ENCODE data around the gene GLI1. TPM values are rescaled to one million over a fixed set of nuclear protein-coding genes. Genes with fewer than 3 reads are reported as not detected.
A peak's percentile ranks its signal among the peaks of the same experiment; 100 is the strongest.

GLI1 gene
- total and polyA plus RNA-seq, 7 experiments from 2014 or later: 0.39 to 1.4 (median 0.45) TPM; not detected in 2

GRCh38 chr12:57518176-57518919 is 58.8 kb downstream of the GLI1 start:
- H3K27me3 ChIP-seq (ENCODE audit: control insufficient read depth in 2 of 2, insufficient read depth in 2 of 2, low read length in 2 of 2): no peaks in the 10 kb centered on the region
- intact Hi-C loops (cut with micrococcal nuclease): no loop called here
- peaks cover 0 to 7% (median 0%) of the 10 kb centered on the region in 5 donors for H3K27me3 Mint-ChIP-seq
- H3K4me3 ChIP-seq (ENCODE audit: low read length): no peak overlapping the region
- peaks cover 31 to 63% (median 43%) of the 10 kb centered on the region in 7 donors for H3K4me1 Mint-ChIP-seq
- peaks cover 0 to 11% (median 0%) of the 10 kb centered on the region in 11 donors for H3K9me3 Mint-ChIP-seq
- ATAC-seq (no peak), DNase-seq (no peak)
- H3K36me3 ChIP-seq (ENCODE audit: control insufficient read depth in 2 of 3, insufficient read depth in 3 of 3, low read length in 3 of 3): peaks cover 10 to 43% (median 13%) of the 10 kb centered on the region in 3 experiments
- no peaks in the 10 kb centered on the region for H3K9me3 ChIP-seq (ENCODE audit: control insufficient read depth in 2 of 3, low read length in 3 of 3)
- H3K27ac Mint-ChIP-seq: peak overlapping the region; percentile 77 to 100 (median 99)
- H3K4me1 ChIP-seq (ENCODE audit: control insufficient read depth in 2 of 2, insufficient read depth in 2 of 2, low read length in 2 of 2): peaks cover 24 to 32% of the 10 kb centered on the region in 2 donors
- ChIA-PET CTCF (no interaction called here), POLR2A (interaction anchor here (0.7 to 3.3 kb wide), 6 partner anchors 11 to 223 kb away, joined by 3 to 16 read pairs (median 4); partner anchors contain the start of gene ARHGAP9)
- peaks cover 0 to 32% (median 22%) of the 10 kb centered on the region in 5 donors for H3K36me3 Mint-ChIP-seq
- H3K27ac ChIP-seq (ENCODE audit: low read depth, low read length): peak overlapping the region; percentile 95
- H3K4me3 Mint-ChIP-seq: peak overlapping the region; percentile 23 to 99 (median 98)

GRCh38 chr12:57518920-57519795 is 59.6 kb downstream of the GLI1 start:
- Histone ChIP-seq H3K9me3 (ENCODE audit: control insufficient read depth in 2 of 3, low read length in 3 of 3) (no peaks in the 10 kb centered on the region), H3K27ac (ENCODE audit: low read depth, low read length) (peak overlapping the region; percentile 95), H3K36me3 (ENCODE audit: control insufficient read depth in 2 of 3, insufficient read depth in 3 of 3, low read length in 3 of 3) (peaks cover 9 to 38% (median 13%) of the 10 kb centered on the region in 3 experiments), H3K4me3 (ENCODE audit: low read length) (peak overlapping the region; percentile 100), H3K27me3 (ENCODE audit: control insufficient read depth in 2 of 2, insufficient read depth in 2 of 2, low read length in 2 of 2) (no peaks in the 10 kb centered on the region), H3K4me1 (ENCODE audit: control insufficient read depth in 2 of 2, insufficient read depth in 2 of 2, low read length in 2 of 2) (peaks cover 32 to 40% of the 10 kb centered on the region in 2 donors)
- H3K36me3 Mint-ChIP-seq: peaks cover 0 to 28% (median 21%) of the 10 kb centered on the region in 5 donors
- intact Hi-C loops (cut with micrococcal nuclease): no loop called here
- peaks cover 0 to 13% (median 0%) of the 10 kb centered on the region in 11 donors for H3K9me3 Mint-ChIP-seq
- ATAC-seq: no peak
- H3K27me3 Mint-ChIP-seq: peaks cover 0 to 7% (median 0%) of the 10 kb centered on the region in 5 donors
- CTCF ChIA-PET: interaction anchor here (0.6 to 0.9 kb wide), 2 partner anchors 15 to 275 kb away, joined by 3 read pairs; no protein-coding TSS in a partner anchor
- peak in 4 of 9 donors; percentile 10 to 44 (median 19) for DNase-seq
- H3K4me3 Mint-ChIP-seq: peak overlapping the region; percentile 89 to 99 (median 98)
- peak overlapping the region; percentile 97 to 100 (median 99) for H3K27ac Mint-ChIP-seq
- POLR2A ChIA-PET: interaction anchor here (0.7 to 2.6 kb wide), 13 partner anchors 10 to 222 kb away, joined by 3 to 50 read pairs (median 4); partner anchors contain the start of genes ARHGAP9 and DCTN2
- peaks cover 39 to 72% (median 51%) of the 10 kb centered on the region in 7 donors for H3K4me1 Mint-ChIP-seq

DNA sequence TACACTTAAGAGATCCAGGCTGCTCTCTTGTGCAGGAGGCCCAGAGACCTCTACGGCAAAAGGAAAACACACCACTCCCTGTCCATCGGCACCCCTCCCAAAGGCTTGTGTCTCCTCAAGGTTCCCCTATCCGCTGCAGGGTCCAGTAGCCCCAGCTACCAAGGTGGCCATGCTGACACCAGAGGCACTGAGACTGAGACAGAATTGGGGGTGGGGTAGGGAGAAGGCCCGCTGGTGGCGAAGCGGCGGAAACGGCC is 60.1 kb downstream of the GLI1 start:
- Mint-ChIP-seq H3K4me3 (peak overlapping the region; percentile 89 to 99 (median 98)), H3K4me1 (peaks cover 44 to 77% (median 56%) of the 10 kb centered on the region in 7 donors), H3K27me3 (peaks cover 0 to 7% (median 0%) of the 10 kb centered on the region in 5 donors), H3K36me3 (peaks cover 0 to 31% (median 17%) of the 10 kb centered on the region in 5 donors), H3K9me3 (peaks cover 0 to 14% (median 0%) of the 10 kb centered on the region in 11 donors), H3K27ac (peak overlapping the region; percentile 97 to 100 (median 99))
- peak overlapping the region; percentile 95 for H3K27ac ChIP-seq (ENCODE audit: low read depth, low read length)
- ATAC-seq (no peak), DNase-seq (peak in 5 of 9 donors; percentile 6 to 34 (median 29))
- intact Hi-C loops (cut with micrococcal nuclease): loop anchor here (1.0 to 10.0 kb wide), 19 partner anchors 28 to 1587 kb away; partner anchors contain the start of genes CDK4 (in 2 of the 2), DCTN2 (in 2 of the 2), GLI1 (in 2 of the 2) and NAB2 (in 2 of the 2)
- ChIA-PET CTCF (interaction anchor here (0.9 kb wide), 1 partner anchor 16 kb away, joined by 3 read pairs; no protein-coding TSS in a partner anchor), POLR2A (interaction anchor here (0.8 to 2.6 kb wide), 13 partner anchors 8 to 221 kb away, joined by 3 to 50 read pairs (median 4); partner anchors contain the start of genes ARHGAP9 and DCTN2)
- peak overlapping the region; percentile 100 for H3K4me3 ChIP-seq (ENCODE audit: low read length)
- no peaks in the 10 kb centered on the region for H3K9me3 ChIP-seq (ENCODE audit: control insufficient read depth in 2 of 3, low read length in 3 of 3)
- peaks cover 32 to 41% of the 10 kb centered on the region in 2 donors for H3K4me1 ChIP-seq (ENCODE audit: control insufficient read depth in 2 of 2, insufficient read depth in 2 of 2, low read length in 2 of 2)
- H3K27me3 ChIP-seq (ENCODE audit: control insufficient read depth in 2 of 2, insufficient read depth in 2 of 2, low read length in 2 of 2): no peaks in the 10 kb centered on the region
- H3K36me3 ChIP-seq (ENCODE audit: control insufficient read depth in 2 of 3, insufficient read depth in 3 of 3, low read length in 3 of 3): peaks cover 9 to 38% (median 13%) of the 10 kb centered on the region in 3 experiments

DNA sequence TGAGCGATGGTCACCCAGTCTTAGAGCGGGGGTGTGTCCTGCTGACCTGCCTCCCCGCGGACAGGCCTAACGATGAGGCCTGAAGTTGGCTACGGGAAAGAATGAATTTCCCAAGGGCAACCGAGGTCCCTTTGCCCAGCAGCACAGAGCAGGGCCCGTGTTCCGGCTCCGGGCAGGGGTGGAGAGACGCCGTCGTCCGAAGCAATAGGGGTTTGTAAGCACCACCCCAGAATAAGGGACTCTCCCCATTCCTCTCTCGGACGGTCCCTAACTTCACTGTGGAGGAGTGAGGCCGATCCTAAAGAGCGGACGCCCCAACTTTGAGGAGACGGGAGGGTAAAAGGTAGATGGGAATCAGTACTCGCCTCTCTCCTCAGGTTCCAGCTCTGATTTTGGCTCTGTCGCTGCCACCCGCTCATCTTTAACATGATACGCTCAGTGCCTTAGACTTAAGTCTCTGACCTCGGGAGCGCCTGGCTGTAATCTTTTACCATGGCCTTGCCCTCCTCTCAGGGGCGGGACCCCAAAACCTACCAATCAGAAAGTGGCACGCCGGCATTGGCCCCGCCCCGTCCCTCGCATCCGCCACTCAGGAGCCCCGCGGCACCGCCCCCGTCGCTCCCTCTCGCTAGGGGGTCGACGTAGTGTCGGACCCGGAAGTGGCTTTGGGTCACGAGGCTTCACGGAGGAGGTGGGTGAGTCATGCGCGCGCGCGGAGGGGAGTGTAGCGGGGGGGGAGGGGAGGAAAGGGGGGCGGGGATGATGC is 60.7 kb downstream of the GLI1 start, which contains the start of gene DDIT3:
Gene DDIT3 (minus strand): TSS at position 462 of the 766 bp plus-strand sequence. CDS start 3,108 bp downstream, outside the sequence.
- POLR2A ChIA-PET: interaction anchor here (0.8 to 2.6 kb wide), 19 partner anchors 8 to 71 kb away, joined by 3 to 50 read pairs (median 4); partner anchors contain the start of genes ARHGAP9, DCTN2 and PIP4K2C
- ATAC-seq (peak; percentile 89), DNase-seq (peak; percentile 98 to 99 (median 99))
- H3K36me3 Mint-ChIP-seq: peaks cover 0 to 31% (median 15%) of the 10 kb centered on the region in 5 donors
- intact Hi-C loops (cut with micrococcal nuclease): loop anchor here (1.0 to 10.0 kb wide), 19 partner anchors 27 to 1588 kb away; partner anchors contain the start of genes CDK4 (in 2 of the 2), DCTN2 (in 2 of the 2), GLI1 (in 2 of the 2) and NAB2 (in 2 of the 2)
- peaks cover 0 to 7% (median 0%) of the 10 kb centered on the region in 5 donors for H3K27me3 Mint-ChIP-seq
- peaks cover 47 to 80% (median 56%) of the 10 kb centered on the region in 7 donors for H3K4me1 Mint-ChIP-seq
- peaks cover 0 to 14% (median 0%) of the 10 kb centered on the region in 11 donors for H3K9me3 Mint-ChIP-seq
- H3K36me3 ChIP-seq (ENCODE audit: control insufficient read depth in 2 of 3, insufficient read depth in 3 of 3, low read length in 3 of 3): peaks cover 8 to 38% (median 8%) of the 10 kb centered on the region in 3 experiments
- peak within 1 kb of the TSS; percentile 89 to 99 (median 98) for H3K4me3 Mint-ChIP-seq
- H3K27ac ChIP-seq (ENCODE audit: low read depth, low read length): peak within 1 kb of the TSS; percentile 95
- no peaks in the 10 kb centered on the region for H3K9me3 ChIP-seq (ENCODE audit: control insufficient read depth in 2 of 3, low read length in 3 of 3)
- H3K4me3 ChIP-seq (ENCODE audit: low read length): peak within 1 kb of the TSS; percentile 100
- H3K4me1 ChIP-seq (ENCODE audit: control insufficient read depth in 2 of 2, insufficient read depth in 2 of 2, low read length in 2 of 2): peaks cover 32 to 41% of the 10 kb centered on the region in 2 donors
- CTCF ChIA-PET: interaction anchor here (0.6 to 1.0 kb wide), 3 partner anchors 16 to 71 kb away, joined by 3 to 5 read pairs (median 3); partner anchors contain the start of gene PIP4K2C
- peak within 1 kb of the TSS; percentile 97 to 100 (median 99) for H3K27ac Mint-ChIP-seq
- no peaks in the 10 kb centered on the region for H3K27me3 ChIP-seq (ENCODE audit: control insufficient read depth in 2 of 2, insufficient read depth in 2 of 2, low read length in 2 of 2)

DNA sequence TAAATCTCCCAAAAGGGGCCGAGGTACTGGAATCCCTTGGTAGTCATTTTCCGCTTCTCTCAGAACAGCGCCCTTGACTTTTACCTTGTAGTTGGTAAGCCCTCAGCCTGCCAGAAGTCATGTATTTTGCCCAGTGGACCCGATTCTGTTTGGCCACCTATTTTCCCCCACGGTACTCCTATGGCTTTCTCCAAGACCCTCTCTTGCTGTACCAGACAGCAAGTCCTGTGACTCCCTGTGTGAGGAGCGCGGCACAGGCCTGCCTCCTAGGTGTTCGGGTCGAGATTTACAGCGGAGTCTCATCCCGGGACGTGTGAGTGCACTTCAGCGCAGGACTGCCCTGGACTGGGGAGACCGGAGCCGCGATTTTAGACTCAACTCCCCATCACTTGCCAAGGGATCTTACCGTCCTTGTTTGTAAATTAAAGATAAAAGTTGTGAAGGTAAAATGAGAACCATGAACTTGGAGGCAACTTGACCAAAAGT is 62.0 kb downstream of the GLI1 start:
- H3K4me1 Mint-ChIP-seq: peaks cover 47 to 69% (median 57%) of the 10 kb centered on the region in 7 donors
- H3K4me3 ChIP-seq (ENCODE audit: low read length): peak overlapping the region; percentile 68
- CTCF ChIA-PET: interaction anchor here (1.0 kb wide), 1 partner anchor 63 kb away, joined by 5 read pairs; no protein-coding TSS in a partner anchor

More for the DNA sequence above, 62.0 kb downstream of the GLI1 start:
- Histone ChIP-seq H3K36me3 (ENCODE audit: control insufficient read depth in 2 of 3, insufficient read depth in 3 of 3, low read length in 3 of 3) (peaks cover 0 to 38% (median under 1%) of the 10 kb centered on the region in 3 experiments), H3K27ac (ENCODE audit: low read depth, low read length) (peak overlapping the region; percentile 91), H3K27me3 (ENCODE audit: control insufficient read depth in 2 of 2, insufficient read depth in 2 of 2, low read length in 2 of 2) (no peaks in the 10 kb centered on the region), H3K9me3 (ENCODE audit: control insufficient read depth in 2 of 3, low read length in 3 of 3) (no peaks in the 10 kb centered on the region), H3K4me1 (ENCODE audit: control insufficient read depth in 2 of 2, insufficient read depth in 2 of 2, low read length in 2 of 2) (peaks cover 32 to 41% of the 10 kb centered on the region in 2 donors)
- DNase-seq (peak in 4 of 9 donors; percentile 24 to 40 (median 32)), ATAC-seq (no peak)
- intact Hi-C loops (cut with micrococcal nuclease): loop anchor here (1.0 to 10.0 kb wide), 11 partner anchors 61 to 1705 kb away; partner anchors contain the start of genes NAB2 (in 2 of the 2), DGKA (in 1 of the 2), NACA (in 1 of the 2) and RPL41 (in 1 of the 2)
- peaks cover 0 to 14% (median 0%) of the 10 kb centered on the region in 11 donors for H3K9me3 Mint-ChIP-seq
- peaks cover 0 to 24% (median 5%) of the 10 kb centered on the region in 5 donors for H3K36me3 Mint-ChIP-seq
- peak overlapping the region; percentile 97 to 100 (median 99) for H3K27ac Mint-ChIP-seq
- POLR2A ChIA-PET: interaction anchor here (1.0 to 2.6 kb wide), 7 partner anchors 9 to 60 kb away, joined by 3 to 50 read pairs (median 4); partner anchors contain the start of genes ARHGAP9 and DCTN2
- peaks cover 0 to 7% (median 0%) of the 10 kb centered on the region in 5 donors for H3K27me3 Mint-ChIP-seq
- H3K4me3 Mint-ChIP-seq: peak overlapping the region; percentile 89 to 99 (median 98)

All from naive thymus-derived CD4-positive, alpha-beta T cell (primary cell).